ENCODE measurements around the gene FAM133A.

FAM133A gene

GRCh38 chrX:93760163-93760562 lies 86.2 kb downstream of the FAM133A start:
- DNase-seq (ENCODE audit: insufficient read length, low spot score), result no peak
- TF ChIP-seq SPI1 (IDR thresholded peaks at IDR 0.05; ENCODE audit: low read depth, low read length) (no peak), POLR2AphosphoS5 (IDR thresholded peaks at IDR 0.05; ENCODE audit: low read depth, low read length) (no peak), TAF1 (IDR thresholded peaks at IDR 0.05; ENCODE audit: low read depth, low read length) (no peak), PAX5 (IDR thresholded peaks at IDR 0.05; ENCODE audit: insufficient read depth, low read length, severe bottlenecking) (no peak), POLR2A (IDR thresholded peaks at IDR 0.05; ENCODE audit: low read depth, low read length) (no peak), POU2F2 (IDR thresholded peaks at IDR 0.05; ENCODE audit: low read depth, low read length) (no peak)

More at GRCh38 chrX:93760163-93760562, 86.2 kb downstream of the FAM133A start:
- FAIRE-seq, result no peak
